Measurements from ENCODE around the gene GFOD1. TPM values are rescaled to one million over a fixed set of nuclear protein-coding genes. Genes with fewer than 3 reads are reported as not detected.

The GFOD1 gene
- polyA plus RNA-seq, 10 donors: 2.1 to 7.5 (median 3.5) TPM

DNA sequence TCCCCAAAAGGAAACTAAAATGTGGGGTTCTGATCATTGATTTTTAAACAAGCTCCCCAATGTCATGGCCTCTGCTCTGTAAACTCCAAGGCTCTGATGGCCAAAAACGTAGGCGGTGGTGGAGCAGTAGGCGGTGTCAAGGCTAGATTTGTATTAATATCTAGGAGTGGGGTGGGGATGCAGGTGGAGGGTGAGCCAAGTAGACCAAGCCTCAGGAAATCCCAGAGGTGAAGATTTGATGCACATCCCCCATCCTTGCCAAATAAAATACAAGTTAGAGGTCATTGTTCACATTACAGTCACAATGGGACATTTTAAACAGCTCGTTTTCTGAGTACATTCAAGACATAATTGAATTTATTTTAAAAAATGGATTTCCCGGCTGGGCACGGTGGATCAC, 128.1 kb downstream of the GFOD1 start:
- no peak for DNase-seq

GRCh38 chr6:13358511-13358910, 128.9 kb downstream of the GFOD1 start:
- no peak for DNase-seq

GRCh38 chr6:13357551-13358075, 129.8 kb downstream of the GFOD1 start:
- DNase-seq: peak in 2 of 3 donors; percentile 36 to 57

DNA sequence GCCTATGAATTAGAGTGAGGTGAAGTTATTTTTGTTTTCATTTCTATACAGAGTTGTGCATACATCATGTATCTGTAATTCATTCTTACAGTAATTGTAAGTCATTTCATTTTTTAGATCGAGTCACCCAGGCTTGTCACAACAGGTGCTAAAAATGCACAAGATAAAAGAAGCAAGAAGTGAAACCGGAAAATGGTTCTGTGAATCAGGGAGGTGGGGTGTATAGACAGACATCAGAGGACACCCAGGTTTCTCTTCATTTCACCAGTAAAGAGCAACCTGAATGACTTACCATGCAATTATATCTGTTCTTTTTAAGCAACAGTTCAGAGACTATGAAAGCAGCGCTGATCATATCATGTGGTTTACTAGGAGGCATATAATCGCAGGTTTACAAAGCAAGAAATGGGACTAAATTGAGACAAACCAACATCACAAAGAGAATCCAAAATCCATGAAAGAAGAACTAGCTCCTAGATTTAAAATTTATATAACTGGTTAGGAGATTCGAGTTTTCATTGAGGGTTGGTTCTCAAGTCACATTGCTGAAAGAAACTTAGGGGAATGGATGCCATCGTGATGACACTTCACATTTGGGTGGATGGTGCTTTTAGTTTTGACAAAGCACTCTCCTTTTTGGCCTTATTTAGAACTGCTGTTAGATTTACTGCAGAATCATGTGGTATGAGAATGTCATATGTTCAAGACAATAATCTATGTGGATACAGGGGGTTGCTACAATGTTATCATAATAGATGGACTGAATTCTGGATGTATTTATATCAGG, 131.2 kb downstream of the GFOD1 start:
- no peak for DNase-seq

- DNase-seq: peak in 2 of 3 donors; percentile 40 to 93
Measured at GRCh38 chr6:13355043-13355945, 132.1 kb downstream of the GFOD1 start.

GRCh38 chr6:13354331-13355042, 132.9 kb downstream of the GFOD1 start:
- peak in 1 of 3 donors; percentile 53 for DNase-seq

DNA sequence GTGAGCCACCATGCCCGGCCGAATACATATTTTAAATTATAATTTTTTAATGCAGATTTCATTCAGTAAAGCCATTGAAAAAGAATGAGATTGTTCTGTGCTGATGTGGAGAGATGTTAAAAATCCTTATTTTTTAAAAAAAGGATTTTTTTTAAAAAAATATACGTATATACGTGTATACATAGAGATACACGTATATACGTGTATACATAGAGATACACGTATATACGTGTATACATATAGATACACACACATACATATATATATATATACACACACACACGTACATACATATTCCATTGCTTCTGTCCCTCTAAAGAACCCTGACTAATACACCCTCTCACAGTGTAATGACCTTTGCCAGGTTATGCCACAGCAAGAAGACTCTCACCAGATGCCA, 135.2 kb downstream of the GFOD1 start:
- no peak for DNase-seq

DNA sequence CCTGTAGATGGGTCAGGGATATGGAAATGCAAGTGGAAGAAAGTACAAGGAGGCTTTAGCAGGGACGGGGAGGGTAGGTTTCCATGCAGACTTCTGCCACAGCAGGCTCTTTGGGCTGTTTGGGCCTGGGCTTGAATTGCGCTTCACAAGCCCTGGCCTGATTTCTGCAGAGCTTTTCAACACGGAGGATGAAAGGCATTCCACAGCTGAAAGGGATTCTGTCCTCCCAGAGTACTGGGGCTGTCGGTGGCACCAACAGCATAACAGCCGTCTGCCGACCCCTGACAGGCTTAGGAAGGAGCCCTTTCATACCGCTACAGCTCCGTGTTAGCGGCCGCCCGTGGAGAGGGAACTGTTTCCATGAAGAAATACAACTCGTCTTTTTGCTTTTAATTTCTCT, 136.1 kb downstream of the GFOD1 start:
- DNase-seq: no peak

DNA sequence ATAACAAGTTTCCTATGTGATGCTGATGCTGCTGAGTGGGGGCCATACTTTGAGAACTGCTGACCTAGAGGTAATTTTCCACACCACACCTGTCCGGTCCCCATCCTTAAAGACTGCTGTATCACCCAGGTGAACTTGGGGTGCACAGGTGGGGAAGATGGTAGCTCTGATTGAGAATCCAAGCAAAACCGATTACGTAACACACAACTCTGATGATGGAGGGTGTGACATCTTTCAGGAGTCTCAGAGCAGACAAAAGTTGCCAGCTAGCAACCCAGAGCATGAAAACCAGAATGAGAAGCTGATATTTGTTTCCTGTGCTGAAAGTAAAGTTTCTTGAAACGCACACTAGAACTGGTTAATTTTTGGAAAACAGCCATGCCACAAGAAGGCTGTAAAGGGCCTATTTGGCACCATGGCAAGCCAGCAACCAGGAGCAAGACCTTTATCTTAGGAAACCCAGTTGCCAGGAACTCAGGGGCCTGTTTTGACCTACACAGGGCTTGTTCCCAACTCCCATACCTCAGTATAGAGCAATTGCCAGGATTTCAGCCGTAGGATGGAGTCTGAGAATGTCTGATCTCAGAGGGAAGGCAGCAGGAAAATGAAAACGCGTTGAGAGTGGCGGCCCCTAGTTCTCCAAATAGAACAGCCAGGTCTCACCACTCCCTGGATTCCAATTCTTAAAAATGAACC, 137.4 kb downstream of the GFOD1 start:
- no peak for DNase-seq

GRCh38 chr6:13348334-13349113, 138.9 kb downstream of the GFOD1 start:
- peak in 1 of 3 donors; percentile 24 for DNase-seq

GRCh38 chr6:13346245-13346644, 141.2 kb downstream of the GFOD1 start:
- DNase-seq: no peak

GRCh38 chr6:13342414-13343019, 144.9 kb downstream of the GFOD1 start:
- DNase-seq: no peak

GRCh38 chr6:13339863-13340630, 147.4 kb downstream of the GFOD1 start:
- no peak for DNase-seq

- DNase-seq: no peak
Measured at GRCh38 chr6:13338038-13338437, 149.4 kb downstream of the GFOD1 start.

DNA sequence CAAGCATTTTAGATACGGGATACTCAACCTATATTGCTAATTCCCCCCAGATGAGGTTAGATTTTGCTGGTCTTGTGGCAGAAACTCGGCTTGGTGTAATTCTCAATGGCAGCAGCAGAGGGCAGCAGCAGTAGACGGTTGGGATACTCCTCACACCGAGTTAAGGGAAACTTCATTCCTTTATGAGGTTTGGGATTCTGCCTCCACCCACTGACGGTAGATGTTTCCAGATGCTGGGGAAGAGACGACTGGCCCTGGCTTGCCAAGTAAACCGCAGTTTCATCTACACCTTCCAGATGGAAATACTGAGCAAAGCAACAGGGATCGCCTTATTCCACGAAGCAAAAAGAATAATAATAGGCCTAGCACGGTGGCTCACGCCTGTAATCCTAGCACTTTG, 150.8 kb downstream of the GFOD1 start:
- peak; percentile 86 to 91 (median 86) for DNase-seq

GRCh38 chr6:13334953-13335352, 152.4 kb downstream of the GFOD1 start:
- no peak for DNase-seq

DNA sequence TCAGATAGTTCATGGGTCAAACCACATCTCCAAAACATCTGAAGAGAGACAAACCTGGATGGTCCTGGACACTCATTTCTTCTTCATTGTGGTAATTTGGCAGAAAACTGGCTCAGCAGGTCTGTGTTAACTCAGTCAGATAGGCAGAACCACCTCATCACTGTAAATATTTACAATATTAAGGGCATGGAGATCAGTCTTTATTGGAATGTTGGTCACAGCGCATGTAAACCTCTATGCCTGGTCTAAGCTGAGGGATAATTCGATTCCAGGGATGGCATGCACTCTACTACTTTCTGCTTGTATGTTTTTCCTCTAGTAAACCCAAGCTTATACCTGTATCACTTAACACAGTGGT, 155.1 kb downstream of the GFOD1 start:
- DNase-seq: no peak

GRCh38 chr6:13331516-13332348, 155.7 kb downstream of the GFOD1 start:
- DNase-seq: peak in 1 of 3 donors; percentile 46

DNA sequence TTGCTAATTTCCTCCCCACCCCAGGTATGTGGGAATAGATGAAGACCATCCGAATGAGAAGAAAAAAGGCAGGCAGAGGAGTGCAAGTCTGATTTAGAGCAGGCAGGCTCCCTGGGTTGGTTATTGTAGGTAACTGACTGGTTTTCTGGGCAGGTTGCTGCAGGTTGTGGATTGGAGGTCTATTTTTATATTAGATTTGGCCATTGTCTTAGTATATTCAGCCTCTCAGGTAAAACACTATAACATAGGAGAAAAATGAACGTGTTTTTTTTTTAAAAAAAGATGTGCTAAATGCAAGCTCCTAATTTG, 158.6 kb downstream of the GFOD1 start:
- DNase-seq: no peak
